ENCODE measurements around the gene PEX11G.

DNA sequence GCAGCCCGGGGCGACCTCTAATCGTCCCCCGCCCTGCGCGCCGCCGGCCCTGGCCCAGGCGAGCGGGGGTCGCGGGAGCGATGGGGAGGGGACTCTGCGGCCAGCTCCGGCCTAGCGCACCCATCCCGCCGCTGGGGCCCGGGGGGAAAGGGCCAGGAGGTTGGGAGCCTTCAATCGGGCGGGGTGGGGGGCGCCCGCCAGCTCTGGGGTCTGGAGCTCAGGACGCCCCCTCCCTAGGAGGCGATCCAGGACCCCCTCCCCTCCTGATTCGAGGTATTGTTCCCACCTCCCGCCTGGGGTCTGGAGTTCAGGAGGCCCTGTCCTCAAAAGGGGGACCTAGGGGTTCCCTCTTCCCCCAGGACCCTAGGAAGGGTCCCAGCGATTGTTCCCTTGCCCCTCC, 27.5 kb upstream of the PEX11G start:
- TF ChIP-seq POLR2AphosphoS5 (IDR thresholded peaks at IDR 0.05) (no peak), POLR2A (IDR thresholded peaks at IDR 0.05) (no peak)

Measured in gastroesophageal sphincter (tissue), 2 donors.